Kasumi-1 (cell line): ENCODE data around the gene SYNGR2.

ENCODE experiments used
- DNase-seq, 2 experiments: peaks; one replicate each; lab custom pipeline; 2025; lab: John Stamatoyannopoulos, UW

Gene SYNGR2

GRCh38 chr17:78168242-78168902, at the start of gene SYNGR2:
Gene SYNGR2, plus strand, starts transcription at chr17:78168581. Its CDS starts 36 bp downstream, at chr17:78168617.
- peak; percentile 77 to 81 for DNase-seq

- no peak for DNase-seq
Observed at GRCh38 chr17:78118801-78119241, 49.6 kb upstream of the SYNGR2 start.

- DNase-seq, result no peak
Observed at GRCh38 chr17:78120537-78120936, 47.8 kb upstream of the SYNGR2 start.

GRCh38 chr17:78120971-78121800, 47.2 kb upstream of the SYNGR2 start:
- DNase-seq, result peak in 1 of 2 experiments; percentile 26

GRCh38 chr17:78121801-78122215, 46.6 kb upstream of the SYNGR2 start:
- no peak for DNase-seq

GRCh38 chr17:78122216-78122930, 46.0 kb upstream of the SYNGR2 start:
- no peak for DNase-seq

- DNase-seq, result no peak
Observed at GRCh38 chr17:78122931-78123249, 45.5 kb upstream of the SYNGR2 start.

GRCh38 chr17:78123258-78123929, 45.0 kb upstream of the SYNGR2 start:
- DNase-seq, result no peak

GRCh38 chr17:78124081-78124835, 44.1 kb upstream of the SYNGR2 start:
- peak; percentile 96 to 97 for DNase-seq

- DNase-seq, result no peak
Observed at GRCh38 chr17:78124836-78125137, 43.6 kb upstream of the SYNGR2 start.

GRCh38 chr17:78125138-78125913, 43.1 kb upstream of the SYNGR2 start:
- DNase-seq, result peak; percentile 41 to 50

GRCh38 chr17:78125976-78126894, 42.1 kb upstream of the SYNGR2 start:
- DNase-seq, result peak; percentile 38 to 45

GRCh38 chr17:78126895-78127238, 41.5 kb upstream of the SYNGR2 start:
- no peak for DNase-seq

- peak; percentile 99 for DNase-seq
Observed at GRCh38 chr17:78127239-78127887, 41.0 kb upstream of the SYNGR2 start.

- peak in 1 of 2 experiments; percentile 43 for DNase-seq
Observed at GRCh38 chr17:78127888-78128550, 40.4 kb upstream of the SYNGR2 start.

GRCh38 chr17:78128551-78129350, 39.6 kb upstream of the SYNGR2 start, which contains the start of gene TMC6:
Gene TMC6, minus strand, starts transcription at chr17:78128755. Its CDS starts 1,923 bp downstream, at chr17:78126832.
- DNase-seq, result peak; percentile 89 to 92

GRCh38 chr17:78129351-78130089, 38.9 kb upstream of the SYNGR2 start:
- peak in 1 of 2 experiments; percentile 44 for DNase-seq
